Measurements from ENCODE around the gene GNL1. TPM values are rescaled to one million over a fixed set of nuclear protein-coding genes. Genes with fewer than 3 reads are reported as not detected.
"Not testable (repeated sequence)": the region's sequence is repeated elsewhere in the genome, so short reads cannot be mapped to it uniquely, and the experiment has no call there.

The GNL1 gene
- total and polyA plus RNA-seq, 2 donors (not counting 3 experiments of a cell fraction or from before 2014, with no cell fraction given) = 58.4 to 87.3 TPM

- DNase-seq (ENCODE audit: low read depth, low spot score) (no peak), FAIRE-seq (no peak)
- TF ChIP-seq POLR2A (IDR thresholded peaks at IDR 0.05; ENCODE audit: low read depth, low read length) (no peak), FOS (IDR thresholded peaks at IDR 0.05; ENCODE audit: borderline replicate concordance, insufficient read depth, low read length) (no peak), MAX (IDR thresholded peaks at IDR 0.05; ENCODE audit: insufficient read depth, insufficient read length) (no peak), CTCF (IDR thresholded peaks at IDR 0.05; ENCODE audit: extremely low read depth in 1 of 2, insufficient read depth in 1 of 2, low read depth in 1 of 2, low read length in 2 of 2) (no peak), POLR2AphosphoS5 (IDR thresholded peaks at IDR 0.05; ENCODE audit: insufficient read depth, low read depth, low read length) (no peak), EZH2 (IDR thresholded peaks at IDR 0.05; ENCODE audit: borderline replicate concordance, low read depth, low read length, severe bottlenecking) (no peak)
- Histone ChIP-seq H3K27me3 (ENCODE audit: control insufficient read depth in 2 of 2, insufficient read depth in 2 of 2, low read length in 2 of 2) (no peaks in the 10 kb centered on the region), H3K4me3 (replicated peaks in 1 of 3; ENCODE audit: insufficient read depth in 1 of 3, low read depth in 1 of 3, low read length in 3 of 3) (no peak overlapping the region), H3K4me2 (ENCODE audit: insufficient read depth, low read length) (no peak overlapping the region), H3K36me3 (ENCODE audit: control insufficient read depth in 2 of 2, extremely low read depth in 1 of 2, insufficient read depth in 2 of 2, low read length in 2 of 2) (no peaks in the 10 kb centered on the region), H3K9me3 (replicated peaks; ENCODE audit: control insufficient read depth, insufficient read depth, low read length) (no peaks in the 10 kb centered on the region), H3K9me1 (replicated peaks; ENCODE audit: control insufficient read depth, extremely low read depth, insufficient read depth, low read length) (no peaks in the 10 kb centered on the region), H3K79me2 (ENCODE audit: control insufficient read depth, insufficient read depth, low read length) (no peaks in the 10 kb centered on the region), H3K27ac (ENCODE audit: insufficient read depth, low read depth, low read length) (no peak overlapping the region), H4K20me1 (replicated peaks; ENCODE audit: control insufficient read depth, extremely low read depth, insufficient read depth, low read length) (no peaks in the 10 kb centered on the region), H3K9ac (replicated peaks; ENCODE audit: extremely low read depth, insufficient read depth, low read length) (no peak overlapping the region), H3K4me1 (ENCODE audit: control insufficient read depth, extremely low read depth, insufficient read depth, low read length) (peaks cover 18% of the 10 kb centered on the region), H2AFZ (ENCODE audit: low read depth, low read length) (peak overlapping the region; percentile 26)
- intact Hi-C loops (cut with micrococcal nuclease) = no loop called here
- no TSS peak for BruUV-seq (replicated peaks)
- ChIA-PET CTCF (interaction anchor here (0.8 to 3.4 kb wide), 9 partner anchors 12 to 143 kb away, joined by 3 to 20 read pairs (median 5); partner anchors contain the start of gene DHX16), POLR2A (no interaction called here)
- dilution Hi-C loops (cut with MboI; ENCODE audit: extremely low pct_ligation_motif_present, low sequenced_read_pairs) = no loop called here
Measured at GRCh38 chr6:30530014-30530413, 26.3 kb downstream of the GNL1 start.

- BruUV-seq (replicated peaks); dilution Hi-C loops (cut with MboI; ENCODE audit: extremely low pct_ligation_motif_present, low sequenced_read_pairs); H2AFZ ChIP-seq (ENCODE audit: low read depth, low read length); intact Hi-C loops (cut with micrococcal nuclease); H3K27me3 ChIP-seq (ENCODE audit: control insufficient read depth in 2 of 2, insufficient read depth in 2 of 2, low read length in 2 of 2); FAIRE-seq; H3K36me3 ChIP-seq (ENCODE audit: control insufficient read depth in 2 of 2, extremely low read depth in 1 of 2, insufficient read depth in 2 of 2, low read length in 2 of 2); H3K27ac ChIP-seq (ENCODE audit: insufficient read depth, low read depth, low read length); DNase-seq (ENCODE audit: low read depth, low spot score); H3K9me1 ChIP-seq (replicated peaks; ENCODE audit: control insufficient read depth, extremely low read depth, insufficient read depth, low read length); H4K20me1 ChIP-seq (replicated peaks; ENCODE audit: control insufficient read depth, extremely low read depth, insufficient read depth, low read length); H3K4me2 ChIP-seq (ENCODE audit: insufficient read depth, low read length); H3K9me3 ChIP-seq (replicated peaks; ENCODE audit: control insufficient read depth, insufficient read depth, low read length); H3K4me3 ChIP-seq (replicated peaks in 1 of 3; ENCODE audit: insufficient read depth in 1 of 3, low read depth in 1 of 3, low read length in 3 of 3); H3K79me2 ChIP-seq (ENCODE audit: control insufficient read depth, insufficient read depth, low read length); H3K9ac ChIP-seq (replicated peaks; ENCODE audit: extremely low read depth, insufficient read depth, low read length): not testable (repeated sequence)
- H3K4me1 ChIP-seq (ENCODE audit: control insufficient read depth, extremely low read depth, insufficient read depth, low read length) = peaks cover 18% of the 10 kb centered on the region
- POLR2A ChIA-PET = interaction anchor here (0.8 kb wide), 1 partner anchor 39 kb away, joined by 4 read pairs; no protein-coding TSS in a partner anchor
- CTCF ChIA-PET = interaction anchor here (0.9 to 3.4 kb wide), 7 partner anchors 12 to 47 kb away, joined by 4 to 20 read pairs (median 5); no protein-coding TSS in a partner anchor
Measured at GRCh38 chr6:30529349-30529875, 26.9 kb downstream of the GNL1 start.

- H3K27me3 ChIP-seq (ENCODE audit: control insufficient read depth in 2 of 2, insufficient read depth in 2 of 2, low read length in 2 of 2); dilution Hi-C loops (cut with MboI; ENCODE audit: extremely low pct_ligation_motif_present, low sequenced_read_pairs); H3K4me3 ChIP-seq (replicated peaks in 1 of 3; ENCODE audit: insufficient read depth in 1 of 3, low read depth in 1 of 3, low read length in 3 of 3); H2AFZ ChIP-seq (ENCODE audit: low read depth, low read length); H4K20me1 ChIP-seq (replicated peaks; ENCODE audit: control insufficient read depth, extremely low read depth, insufficient read depth, low read length); H3K9ac ChIP-seq (replicated peaks; ENCODE audit: extremely low read depth, insufficient read depth, low read length); H3K4me2 ChIP-seq (ENCODE audit: insufficient read depth, low read length); DNase-seq (ENCODE audit: low read depth, low spot score); BruUV-seq (replicated peaks); H3K27ac ChIP-seq (ENCODE audit: insufficient read depth, low read depth, low read length); FAIRE-seq; H3K9me1 ChIP-seq (replicated peaks; ENCODE audit: control insufficient read depth, extremely low read depth, insufficient read depth, low read length); intact Hi-C loops (cut with micrococcal nuclease); H3K36me3 ChIP-seq (ENCODE audit: control insufficient read depth in 2 of 2, extremely low read depth in 1 of 2, insufficient read depth in 2 of 2, low read length in 2 of 2); H3K79me2 ChIP-seq (ENCODE audit: control insufficient read depth, insufficient read depth, low read length); H3K9me3 ChIP-seq (replicated peaks; ENCODE audit: control insufficient read depth, insufficient read depth, low read length): not testable (repeated sequence)
- ChIA-PET CTCF (interaction anchor here (0.6 kb wide), 1 partner anchor 15 kb away, joined by 3 read pairs; no protein-coding TSS in a partner anchor), POLR2A (interaction anchor here (1.2 kb wide), 1 partner anchor 87 kb away, joined by 4 read pairs; no protein-coding TSS in a partner anchor)
- H3K4me1 ChIP-seq (ENCODE audit: control insufficient read depth, extremely low read depth, insufficient read depth, low read length) = peaks cover 18% of the 10 kb centered on the region
Measured at GRCh38 chr6:30526444-30526843, 29.8 kb downstream of the GNL1 start.
